CD4-positive, alpha-beta T cell treated with Interleukin-17A for 4 hours (primary cell): ENCODE results near the gene NEK5.
"Not testable (repeated sequence)": the region's sequence is repeated elsewhere in the genome, so short reads cannot be mapped to it uniquely, and the experiment has no call there.

Experiments used
- DNase-seq: peaks from one replicate; pipeline ENCODE4 v3.0.0-alpha.2; 2020; ENCODE audit warnings: mixed read lengths

NEK5 gene

DNA sequence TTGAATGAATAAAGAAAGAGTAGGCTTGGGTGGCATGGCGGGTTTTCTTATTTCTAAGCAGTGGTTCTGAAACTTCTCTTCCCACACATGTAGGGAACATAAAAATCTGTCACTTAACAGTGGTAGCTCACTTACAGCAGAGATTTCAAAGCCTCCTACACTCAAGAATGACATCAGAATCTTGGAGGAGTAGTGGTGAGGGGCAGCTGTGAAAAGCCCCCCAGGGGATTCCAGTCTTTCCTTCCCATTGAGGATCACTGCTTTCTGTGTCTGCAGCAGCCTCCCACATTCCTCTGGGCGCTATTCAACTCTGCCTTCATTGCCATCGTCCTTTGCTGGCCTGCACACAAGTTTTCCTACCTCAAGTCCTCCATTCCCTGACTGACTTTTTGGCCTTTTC lies 8.6 kb upstream of the NEK5 start:
- DNase-seq = no peak

DNA sequence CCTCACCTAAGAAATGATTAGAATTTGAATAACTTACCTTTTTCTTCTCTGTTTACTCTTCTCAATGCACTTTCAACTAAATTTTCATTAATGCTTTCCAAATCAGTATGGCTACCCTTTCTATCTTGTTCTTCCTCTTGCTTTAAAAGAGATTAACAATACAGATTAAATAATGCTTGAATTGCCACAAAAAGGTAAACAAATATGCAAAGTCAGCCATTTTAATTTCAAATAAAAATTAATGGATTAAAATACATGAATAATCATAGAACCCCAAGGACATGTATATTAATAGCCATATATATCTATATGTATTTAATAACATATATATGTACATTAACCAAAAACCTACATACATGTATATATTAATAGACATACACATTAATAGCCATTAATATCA lies 7.9 kb upstream of the NEK5 start:
- no peak for DNase-seq

DNA sequence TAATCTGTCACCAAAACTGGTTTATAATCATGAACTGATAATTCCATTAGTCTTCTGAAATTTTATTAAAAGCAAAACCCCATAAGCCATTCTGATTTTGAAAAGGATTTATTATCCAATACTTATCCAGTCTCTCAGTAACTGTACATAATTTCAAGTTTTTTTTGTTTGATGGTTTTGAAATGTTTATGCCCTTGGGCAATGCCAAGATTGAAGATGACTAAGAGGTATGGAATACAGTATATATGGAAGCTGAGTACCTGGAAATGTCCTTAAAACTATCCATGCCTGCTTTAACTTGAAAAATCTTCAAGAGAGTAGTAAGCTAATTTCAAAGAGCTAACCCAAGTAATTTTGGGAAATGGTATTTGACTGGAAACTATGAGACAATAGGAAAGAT lies 1.8 kb upstream of the NEK5 start:
- no peak for DNase-seq

DNA sequence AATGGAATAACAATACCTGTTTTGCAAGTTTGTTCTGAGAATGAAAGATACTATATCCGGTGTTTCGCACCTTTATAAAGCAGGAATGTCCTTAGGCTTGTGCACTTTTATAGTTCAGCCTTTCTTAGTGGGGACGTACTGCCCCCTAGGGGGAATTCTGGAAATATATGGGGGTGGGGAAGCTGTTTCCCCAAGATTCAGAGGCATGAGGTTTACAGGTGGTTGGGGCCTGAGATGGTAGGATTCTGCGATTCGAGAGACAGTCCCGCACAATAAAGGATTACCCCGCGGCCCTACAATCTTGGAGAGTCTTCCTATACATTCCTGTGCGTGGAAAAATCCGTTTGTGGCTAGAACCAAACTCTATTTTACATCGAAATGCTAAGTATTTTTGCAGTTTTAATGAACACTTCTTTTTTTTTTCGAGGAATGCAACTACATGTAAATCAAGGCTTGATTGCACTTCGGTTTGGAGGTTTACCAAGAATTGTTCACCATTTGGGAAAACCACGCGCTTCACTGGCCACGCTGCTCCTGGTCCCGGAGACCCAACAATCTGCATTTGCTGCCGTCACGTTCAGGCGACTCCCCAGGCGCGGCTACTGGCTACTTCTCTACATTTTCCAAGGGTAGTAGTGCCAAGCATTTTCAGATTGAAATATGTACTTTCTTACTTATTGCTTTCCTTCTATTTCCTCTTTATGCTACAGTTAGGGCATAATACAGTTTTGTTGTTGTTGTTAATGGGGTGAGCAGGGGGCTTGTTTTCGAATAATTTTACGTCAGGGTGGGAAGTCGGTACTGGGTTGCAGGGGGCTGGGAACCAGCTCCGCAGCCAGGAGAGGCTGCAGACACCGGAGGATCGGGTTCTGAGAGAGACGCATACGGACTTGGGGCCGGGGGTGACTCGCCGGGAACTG lies 830 bp downstream of the NEK5 start:
- DNase-seq = peak; percentile 69

DNA sequence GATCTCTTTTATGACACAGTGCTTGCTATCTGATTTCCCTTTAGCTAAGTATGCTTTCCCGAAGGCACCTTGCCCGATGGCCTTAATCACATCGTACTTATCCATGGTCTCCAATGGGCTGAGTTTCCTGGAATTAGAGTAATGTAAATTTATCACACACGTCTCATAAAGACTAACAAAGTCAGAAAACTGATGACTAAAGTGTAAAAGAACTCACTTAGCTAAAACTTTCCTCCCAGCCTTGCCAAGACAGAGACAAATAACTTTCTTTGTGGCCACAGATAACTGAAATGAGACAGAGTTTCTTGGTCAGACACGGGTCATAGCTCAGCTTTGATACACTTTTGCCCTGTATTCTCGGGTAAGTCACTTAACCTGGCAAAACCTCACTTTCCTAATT lies 1.5 kb downstream of the NEK5 start:
- DNase-seq = no peak

DNA sequence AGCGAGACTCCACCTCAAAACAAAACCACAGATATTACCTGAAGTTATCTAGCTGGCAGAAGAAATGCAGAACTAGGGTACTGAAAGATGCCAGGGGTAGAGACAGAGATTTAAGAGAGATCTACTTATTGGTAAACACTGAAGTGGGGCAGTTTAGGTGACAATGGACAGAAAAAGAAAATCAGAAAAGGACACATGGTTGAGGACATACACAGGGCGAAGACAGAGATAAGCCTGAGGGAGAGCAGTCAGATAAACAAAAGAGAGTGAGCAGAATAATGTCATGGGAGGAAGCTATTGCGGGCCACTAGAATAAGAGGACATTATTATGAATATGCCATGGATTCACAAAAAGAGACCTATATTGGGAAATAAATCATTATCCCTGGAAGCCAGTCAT lies 3.3 kb downstream of the NEK5 start:
- no peak for DNase-seq

DNA sequence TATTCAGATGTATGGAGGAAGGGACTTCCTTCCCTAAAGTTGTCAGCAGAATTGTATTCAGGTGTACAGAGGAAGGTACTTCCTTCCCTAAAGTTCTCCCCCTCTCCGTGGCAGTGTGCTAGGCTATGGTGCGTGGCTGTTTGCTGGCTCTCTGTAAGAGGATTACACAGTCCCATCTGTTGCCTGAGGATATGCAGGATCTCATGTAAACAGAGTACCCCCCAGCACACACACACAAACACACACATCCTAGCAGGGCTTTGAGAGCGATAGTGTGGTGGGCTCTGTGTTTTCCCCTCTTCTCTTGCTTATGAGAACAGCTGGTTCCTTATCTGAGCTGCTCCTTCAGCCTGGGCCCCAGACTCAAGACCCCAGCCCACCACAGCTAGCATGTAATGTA lies 10.3 kb downstream of the NEK5 start:
- DNase-seq = no peak

DNA sequence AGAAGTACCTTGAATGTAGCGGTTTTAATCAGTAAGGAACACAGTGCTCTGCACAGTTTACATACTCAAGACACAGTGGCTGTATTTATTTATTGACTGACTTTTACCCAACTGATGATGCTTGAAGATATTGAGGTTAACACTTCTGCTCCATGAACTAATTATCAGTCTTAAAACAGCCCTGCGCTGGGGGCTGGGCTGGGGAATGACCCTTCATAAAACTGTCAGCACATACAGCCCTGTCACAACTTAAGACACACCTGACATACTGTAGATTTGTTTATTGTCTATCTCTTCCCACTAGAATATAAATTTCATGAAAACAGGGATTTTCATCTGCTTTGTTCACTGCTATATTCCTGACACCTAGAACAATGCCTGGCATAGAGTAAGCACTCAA lies 10.8 kb downstream of the NEK5 start:
- no peak for DNase-seq

DNA sequence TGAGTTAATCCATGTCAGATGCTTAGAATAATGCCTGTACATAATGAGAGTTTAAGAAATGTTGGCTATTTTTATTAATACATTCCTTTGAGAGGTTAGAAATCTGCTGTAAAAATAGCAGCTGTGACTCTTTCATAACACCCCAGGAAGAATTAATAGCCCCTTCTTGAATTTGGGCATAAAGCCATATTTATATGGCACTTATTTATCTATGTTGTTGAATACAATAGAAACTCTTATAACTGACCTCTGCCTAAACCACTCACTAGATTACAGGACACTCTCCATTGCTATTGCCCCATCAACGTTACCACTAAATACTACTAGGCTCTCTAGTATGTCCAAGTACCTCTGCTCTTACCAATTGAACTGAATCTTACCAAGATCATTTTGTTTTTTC lies 16.3 kb downstream of the NEK5 start:
- no peak for DNase-seq

DNA sequence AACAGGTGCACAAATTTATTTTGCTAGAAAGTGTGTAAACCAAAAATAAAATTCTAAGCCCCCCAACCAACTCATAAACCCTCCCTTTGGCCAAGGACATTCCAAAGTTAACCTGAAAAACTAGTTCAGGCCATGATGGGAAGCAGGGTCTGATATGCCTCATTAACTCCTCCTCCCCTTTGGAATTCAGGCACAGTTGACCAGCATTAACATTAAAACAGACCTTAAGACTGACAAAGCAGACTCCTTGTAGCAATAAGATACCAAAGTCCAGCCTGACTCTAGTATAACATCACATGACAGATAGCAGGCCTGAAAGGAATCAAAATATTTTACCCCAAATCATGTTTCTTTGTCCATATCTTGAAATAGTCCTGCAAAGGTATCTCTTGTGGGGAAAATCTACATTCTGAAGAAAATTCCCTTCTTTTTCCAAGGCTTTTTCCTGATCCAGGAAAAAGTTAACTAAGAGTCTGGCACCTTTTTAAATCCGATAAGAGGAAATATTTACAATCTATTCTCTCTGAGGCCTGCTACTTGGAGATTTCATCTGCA lies 19.7 kb downstream of the NEK5 start:
- DNase-seq = no peak

DNA sequence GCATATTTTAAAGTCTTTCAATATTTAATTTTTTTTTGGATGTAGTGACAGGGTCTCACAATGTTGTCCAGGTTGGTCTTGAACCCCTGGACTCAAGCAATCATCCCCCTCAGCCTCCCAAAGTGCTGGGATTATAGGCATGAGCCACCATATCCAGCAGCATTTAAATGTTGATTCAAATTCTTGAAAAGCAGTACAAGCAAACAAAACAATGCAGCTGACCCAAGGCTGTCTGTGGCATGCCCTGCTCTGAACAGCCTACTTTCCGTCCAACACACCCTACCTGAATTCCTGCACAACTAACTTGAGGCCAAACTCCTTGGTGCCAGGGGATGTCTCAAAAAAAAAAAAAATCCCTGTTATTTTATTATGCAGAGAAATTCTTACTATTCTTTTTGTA lies 23.0 kb downstream of the NEK5 start:
- DNase-seq = no peak

DNA sequence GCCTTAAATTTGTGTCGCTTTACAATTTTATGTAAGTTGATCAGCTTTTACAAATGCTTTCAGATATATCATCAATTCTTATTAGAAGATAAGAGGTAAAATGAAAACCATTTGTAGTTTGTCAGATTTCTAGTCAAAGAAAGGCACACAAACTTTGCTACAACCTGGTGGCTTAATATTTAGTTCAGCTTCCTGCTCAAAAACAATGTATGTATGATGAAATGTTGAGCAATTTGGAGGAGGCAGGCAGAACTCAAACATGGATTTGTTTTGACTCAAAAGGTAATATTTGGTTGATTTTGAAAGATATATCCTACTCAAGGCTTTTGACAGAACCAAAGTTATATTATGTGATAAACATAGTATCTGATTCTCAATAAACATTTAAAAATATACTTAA lies 24.2 kb downstream of the NEK5 start:
- no peak for DNase-seq

DNA sequence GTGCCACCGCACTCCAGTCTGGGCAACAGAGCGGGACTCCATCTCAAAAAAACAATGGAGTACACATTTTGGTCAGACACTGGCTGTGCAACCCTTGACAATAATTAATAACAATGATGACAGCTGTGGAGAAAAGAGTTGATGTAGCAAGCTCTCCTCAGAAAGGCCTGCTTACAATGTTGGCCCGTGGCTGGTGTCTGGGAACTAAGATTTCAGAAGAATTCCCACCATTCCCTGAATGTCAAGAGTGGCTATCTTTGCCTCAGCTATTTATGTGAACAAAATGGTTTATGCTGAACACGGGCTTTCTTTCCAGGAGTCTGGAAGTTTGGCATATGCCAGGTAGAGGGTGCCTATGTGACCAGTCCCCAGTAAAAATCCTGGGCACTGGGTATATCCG lies 25.5 kb downstream of the NEK5 start:
- DNase-seq = no peak

DNA sequence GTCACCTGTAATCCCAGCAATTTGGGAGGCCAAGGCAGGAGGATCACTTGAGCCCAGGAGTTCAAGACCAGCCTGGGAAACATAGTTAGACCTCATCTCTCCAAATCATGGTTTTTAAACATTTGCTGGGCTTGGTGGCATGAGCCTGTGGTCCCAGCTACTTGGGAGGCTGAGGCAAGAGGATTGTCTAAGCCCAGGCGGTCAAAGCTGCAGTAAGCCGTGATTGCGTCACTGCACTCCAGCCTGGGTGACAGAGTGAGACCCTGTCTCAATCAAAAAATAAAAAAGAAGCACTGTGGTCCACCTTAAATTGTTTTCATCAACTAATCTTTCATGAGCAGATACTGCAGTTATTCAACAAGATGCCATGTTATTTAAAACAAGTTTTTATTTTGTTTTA lies 26.4 kb downstream of the NEK5 start:
- DNase-seq = not testable (repeated sequence)

DNA sequence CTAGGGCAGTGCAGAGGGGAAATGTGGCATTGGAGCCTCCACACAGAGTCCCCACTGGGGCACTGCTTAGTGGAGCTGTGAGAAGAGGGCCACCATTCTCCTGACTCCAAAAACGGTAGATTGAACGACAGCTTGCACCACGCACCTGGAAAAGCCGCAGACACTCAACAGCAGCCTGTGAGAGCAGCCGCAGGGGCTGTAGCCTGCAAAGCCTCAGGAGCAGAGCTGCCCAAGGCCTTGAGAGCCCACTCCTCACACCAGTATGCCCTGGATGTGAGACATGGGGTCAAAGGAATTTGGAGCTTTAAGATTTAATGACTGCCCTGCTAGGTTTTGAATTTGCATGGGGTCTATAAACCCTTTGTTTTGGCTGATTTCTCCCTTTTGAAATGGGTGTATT lies 31.7 kb downstream of the NEK5 start:
- no peak for DNase-seq

DNA sequence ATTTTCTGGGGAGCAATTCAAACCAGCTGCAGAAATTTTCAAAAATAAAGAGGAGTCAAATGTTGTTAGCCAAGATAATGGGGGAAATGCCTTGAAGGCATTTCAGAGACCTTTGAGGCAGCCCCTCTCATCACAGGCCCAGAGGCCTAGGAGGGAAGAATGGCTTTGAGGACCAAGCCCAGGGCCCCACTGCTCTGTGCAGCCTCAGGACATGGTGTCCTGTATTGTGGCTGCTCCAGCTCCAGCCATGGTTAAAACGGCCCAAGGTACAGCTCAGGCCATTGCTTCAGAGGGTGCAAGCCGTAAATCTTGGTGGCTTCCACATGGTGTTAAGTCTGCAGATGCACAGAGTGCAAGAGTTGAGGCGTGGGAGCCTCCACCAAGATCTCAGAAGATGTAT lies 32.1 kb downstream of the NEK5 start:
- DNase-seq = no peak

DNA sequence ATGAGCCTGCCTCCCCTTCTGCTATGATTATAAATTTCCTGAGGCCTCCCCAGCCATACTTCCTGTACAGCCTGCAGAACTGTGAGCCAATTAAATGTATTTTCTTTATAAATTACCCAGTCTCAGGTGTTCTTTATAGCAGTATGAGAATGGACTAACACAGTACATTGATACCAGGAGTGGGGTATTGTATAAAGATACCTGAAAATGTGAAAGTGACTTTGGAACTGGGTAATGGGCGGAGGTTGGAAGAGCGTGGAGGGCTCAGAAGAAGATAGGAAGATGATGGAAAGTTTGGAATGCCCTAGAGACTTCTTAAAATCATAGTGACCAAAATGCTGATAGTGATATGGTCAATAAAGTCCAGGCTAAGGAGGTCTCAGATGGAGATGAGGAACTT lies 32.8 kb downstream of the NEK5 start:
- DNase-seq = no peak

DNA sequence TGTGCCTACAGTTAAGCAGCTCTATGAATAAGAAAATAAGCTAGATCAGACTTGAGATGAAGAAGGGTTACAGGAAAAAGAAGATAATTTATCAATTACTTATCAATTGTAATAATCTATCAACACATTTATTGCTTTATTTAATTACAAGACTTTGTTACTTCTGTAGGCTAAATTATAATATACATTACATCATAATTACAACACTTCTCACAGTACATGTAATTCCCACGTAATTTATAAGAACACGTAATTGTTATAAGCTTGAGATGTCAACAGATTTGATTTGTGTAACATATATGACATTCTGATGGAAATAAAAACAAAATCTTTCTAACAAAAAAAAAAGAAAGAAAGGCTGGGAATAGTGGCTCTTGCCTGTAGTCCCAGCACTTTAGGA lies 36.8 kb downstream of the NEK5 start:
- no peak for DNase-seq

DNA sequence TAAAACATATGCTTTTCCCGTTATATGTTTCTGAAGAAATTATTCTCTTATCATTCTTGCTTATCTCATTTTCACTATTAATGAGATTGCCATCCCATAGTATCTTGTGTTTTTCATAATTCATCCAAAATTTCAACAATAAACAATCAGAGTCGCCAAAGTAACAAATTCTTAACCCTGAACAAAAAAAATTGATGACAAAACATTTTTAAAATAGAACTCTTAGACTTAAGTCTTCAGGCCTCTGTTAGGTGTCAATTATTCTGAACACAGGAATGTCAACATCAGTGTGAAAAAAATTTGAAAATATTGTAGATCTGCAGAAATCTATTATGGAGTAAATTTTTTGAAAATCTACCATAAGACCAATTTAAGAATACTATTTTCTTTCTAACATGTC lies 37.4 kb downstream of the NEK5 start:
- DNase-seq = no peak

DNA sequence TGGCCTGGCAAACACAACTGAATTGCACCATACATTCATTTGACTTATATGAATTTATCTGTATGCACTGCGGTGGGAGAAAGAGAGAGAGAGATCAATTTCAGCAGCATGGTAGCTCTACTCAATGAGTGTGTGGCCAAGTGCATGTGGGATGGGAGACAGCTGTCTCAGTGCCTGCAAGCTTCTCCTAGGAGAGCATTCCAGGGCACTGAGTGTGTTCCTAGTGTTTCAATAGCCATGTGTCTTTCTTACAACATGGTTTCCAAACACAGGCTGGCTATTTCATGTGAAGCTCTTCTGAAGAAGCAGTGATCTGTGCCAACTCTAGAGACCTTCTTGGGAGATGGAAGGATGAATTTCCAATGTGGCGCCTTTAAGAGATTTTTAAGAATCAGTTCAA lies 43.5 kb downstream of the NEK5 start:
- no peak for DNase-seq

DNA sequence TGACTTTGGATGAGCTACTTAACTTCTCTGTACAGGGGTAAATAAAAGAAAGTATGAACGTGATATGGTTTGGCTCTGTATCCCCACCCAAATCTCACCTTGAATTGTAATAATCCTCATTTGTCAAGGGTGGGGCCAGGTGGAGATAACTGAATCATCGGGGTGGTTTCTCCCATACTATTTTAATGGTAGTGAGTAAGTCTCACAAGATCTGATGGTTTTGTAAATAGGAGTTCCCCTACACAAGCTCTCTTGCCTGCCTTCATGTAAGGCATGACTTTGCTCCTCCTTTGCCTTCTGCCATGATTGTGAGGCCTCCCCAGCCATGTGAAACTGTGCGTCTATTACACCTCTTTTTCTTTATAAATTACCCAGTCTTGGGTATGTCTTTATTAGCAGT lies 43.9 kb downstream of the NEK5 start:
- not testable (repeated sequence) for DNase-seq

DNA sequence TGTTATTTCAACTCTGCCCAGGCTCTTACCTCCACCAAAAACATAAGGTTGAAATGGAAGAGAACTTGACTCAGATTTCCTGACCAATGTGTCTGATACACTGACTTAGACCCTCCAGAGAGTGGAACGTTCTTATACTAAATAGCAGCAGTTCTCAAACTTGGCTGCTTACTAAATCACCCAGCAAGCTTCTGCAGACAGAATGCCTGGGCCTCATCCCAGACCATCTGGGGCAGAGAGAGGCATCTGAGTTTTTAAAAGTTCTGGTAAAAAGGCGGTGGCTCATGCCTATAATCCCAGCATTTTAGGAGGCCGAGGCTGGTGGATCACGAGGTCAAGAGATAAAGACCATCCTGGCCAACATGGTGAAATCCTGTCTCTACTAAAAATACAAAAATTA lies 46.3 kb downstream of the NEK5 start:
- DNase-seq = no peak

DNA sequence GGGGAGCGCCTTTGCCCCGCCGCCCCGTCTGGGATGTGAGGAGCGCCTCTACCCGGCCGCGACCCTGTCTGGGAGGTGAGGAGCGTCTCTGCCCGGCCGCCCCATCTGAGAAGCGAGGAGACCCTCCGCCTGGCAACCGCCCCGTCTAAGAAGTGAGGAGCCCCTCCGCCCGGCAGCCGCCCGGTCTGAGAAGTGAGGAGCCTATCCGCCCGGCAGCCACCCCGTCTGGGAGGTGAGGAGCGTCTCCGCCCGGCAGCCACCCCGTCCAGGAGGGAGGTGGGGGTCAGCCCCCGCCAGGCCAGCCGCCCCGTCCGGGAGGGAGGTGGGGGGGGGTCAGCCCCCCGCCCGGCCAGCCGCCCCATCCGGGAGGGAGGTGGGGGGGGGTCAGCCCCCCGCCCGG lies 49.0 kb downstream of the NEK5 start:
- DNase-seq = not testable (repeated sequence)

DNA sequence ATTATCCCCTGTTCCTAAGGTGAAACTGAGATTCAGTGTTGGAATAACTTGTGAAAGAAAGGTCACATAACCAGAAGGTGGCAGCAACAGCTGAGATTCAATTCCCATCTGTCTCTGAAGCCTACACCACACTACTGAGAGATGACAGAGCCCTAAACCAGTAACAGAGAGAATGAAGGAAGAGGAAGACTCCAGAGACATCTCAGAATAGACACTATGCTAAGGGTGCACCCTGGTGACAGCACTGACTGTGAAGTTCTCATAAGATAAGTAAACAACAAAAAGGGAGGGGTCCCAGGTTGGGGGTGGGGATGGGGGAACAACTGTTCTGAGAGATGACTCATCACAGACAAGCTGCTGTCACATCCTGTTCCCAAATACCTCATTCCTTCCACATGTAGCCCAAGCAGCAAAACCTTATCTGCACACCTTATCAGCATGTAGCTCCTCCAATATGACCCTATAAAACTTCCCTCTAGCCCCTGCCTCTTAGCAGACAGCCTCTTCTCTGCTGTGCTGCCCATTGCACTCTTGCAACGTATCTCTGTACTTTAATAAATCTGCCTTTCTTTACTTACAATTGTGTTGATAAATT lies 57.8 kb downstream of the NEK5 start:
- DNase-seq = peak; percentile 24

DNA sequence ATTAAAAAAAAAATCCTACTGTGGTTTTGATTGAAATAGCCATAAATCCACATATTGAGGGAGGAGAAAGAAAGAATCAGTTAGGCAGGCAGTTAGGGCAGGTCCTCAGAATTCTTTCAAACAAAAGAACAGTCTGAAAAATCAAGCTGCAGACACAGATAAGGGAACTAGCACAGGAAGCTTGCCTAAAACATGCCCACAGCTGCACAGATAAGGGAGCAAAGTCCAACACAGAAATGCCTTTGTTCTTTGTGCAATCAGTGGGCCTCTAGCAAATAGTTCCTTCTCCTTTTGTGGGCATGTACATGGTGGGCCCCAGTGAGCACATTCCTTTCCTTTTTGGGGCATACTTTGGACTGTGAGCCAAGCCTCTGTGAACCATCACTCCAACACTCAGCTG lies 61.6 kb downstream of the NEK5 start:
- DNase-seq = no peak
